HG03575 (cell line): Measurements from ENCODE around the gene SSBP2.
"Not testable (repeated sequence)": the region's sequence is repeated elsewhere in the genome, so short reads cannot be mapped to it uniquely, and the experiment has no call there.

ENCODE experiments used
- ATAC-seq: cut with Tn5 transposase; IDR thresholded peaks from one replicate; pipeline ENCODE4 v1.9.1; 2021; ENCODE audit not compliant: unreplicated experiment, insufficient number of reproducible peaks, low FRiP score; ENCODE audit errors: extremely low read depth

Gene SSBP2

DNA sequence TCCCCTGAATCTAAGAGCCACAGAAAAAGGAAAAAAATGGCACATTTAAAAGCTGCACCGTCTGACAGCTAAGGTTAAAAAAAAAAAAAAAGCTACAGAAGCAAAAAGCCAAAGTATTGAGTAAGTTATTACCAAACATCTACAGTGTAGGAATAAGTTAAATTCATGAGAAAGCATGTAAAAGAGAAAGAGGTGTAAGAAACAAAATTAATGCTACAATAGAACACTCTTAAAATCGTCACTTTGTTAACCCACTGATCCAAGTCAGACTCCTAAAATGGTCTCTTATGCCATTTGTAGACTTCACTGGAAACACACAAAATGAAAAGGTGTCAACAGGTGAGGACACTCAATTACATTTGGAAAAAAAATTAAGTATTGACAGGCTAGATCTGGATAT lies 120.2 kb downstream of the SSBP2 start:
- no peak for ATAC-seq

DNA sequence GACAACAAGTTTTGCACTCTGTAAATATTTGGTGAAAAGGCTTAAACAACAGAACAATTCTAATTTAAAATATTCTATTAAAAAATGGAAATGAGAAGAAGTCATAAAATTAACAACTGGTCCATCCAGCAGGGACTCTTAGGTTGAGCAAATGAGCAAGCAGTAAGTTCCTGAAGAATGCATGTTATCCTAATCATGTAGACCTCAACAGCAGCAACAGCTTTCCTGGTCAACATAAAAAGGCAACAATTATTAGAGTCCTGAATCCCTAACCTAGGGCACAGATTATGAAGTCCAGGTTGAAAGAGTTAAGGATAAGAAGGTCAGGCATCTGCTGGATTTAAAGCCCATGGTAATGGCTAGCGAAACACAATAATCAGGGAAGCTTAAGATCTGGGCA lies 120.9 kb downstream of the SSBP2 start:
- no peak for ATAC-seq

- ATAC-seq: not testable (repeated sequence)
Observed at GRCh38 chr5:81628061-81628460, 122.8 kb downstream of the SSBP2 start.

DNA sequence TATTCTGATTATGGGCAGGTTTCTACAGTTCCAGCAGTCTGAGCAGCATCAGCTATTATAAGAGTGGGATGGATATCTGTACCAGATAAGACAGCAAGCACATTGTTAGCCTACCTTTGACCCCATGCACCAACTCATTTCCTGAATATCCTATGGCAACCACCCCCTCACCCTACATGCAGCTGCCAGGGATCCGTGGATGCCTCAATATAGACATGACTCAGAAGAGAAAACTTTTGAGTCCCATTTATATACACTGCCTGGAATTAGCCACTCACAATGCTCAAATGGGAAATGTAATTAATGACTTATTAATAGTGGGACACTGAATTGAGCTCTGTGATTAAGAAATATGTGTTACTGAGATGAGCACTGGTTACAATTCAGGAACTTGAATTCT lies 124.4 kb downstream of the SSBP2 start:
- no peak for ATAC-seq

GRCh38 chr5:81609810-81610375 lies 141.0 kb downstream of the SSBP2 start:
- ATAC-seq: no peak

DNA sequence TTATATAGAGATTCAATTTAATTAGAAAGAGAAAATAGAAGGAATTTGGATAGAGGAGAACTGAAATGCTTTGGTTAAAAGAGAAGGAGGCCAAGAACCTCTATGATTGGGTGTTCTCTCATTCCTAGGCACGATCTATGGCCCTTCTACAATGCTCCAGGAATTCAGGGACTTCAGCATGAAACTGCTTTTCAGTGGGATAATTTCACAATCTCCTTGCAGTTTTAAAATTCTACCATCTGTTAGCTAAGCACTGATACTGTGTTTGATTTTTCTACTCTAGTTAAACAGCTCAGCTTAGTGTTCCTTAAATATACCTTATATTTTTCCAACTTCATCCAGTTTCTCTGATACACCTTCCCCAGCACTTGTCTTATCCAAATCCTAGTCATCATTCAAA lies 141.9 kb downstream of the SSBP2 start:
- ATAC-seq: no peak

GRCh38 chr5:81607693-81608092 lies 143.2 kb downstream of the SSBP2 start:
- ATAC-seq: no peak

GRCh38 chr5:81606150-81606549 lies 144.7 kb downstream of the SSBP2 start:
- no peak for ATAC-seq

DNA sequence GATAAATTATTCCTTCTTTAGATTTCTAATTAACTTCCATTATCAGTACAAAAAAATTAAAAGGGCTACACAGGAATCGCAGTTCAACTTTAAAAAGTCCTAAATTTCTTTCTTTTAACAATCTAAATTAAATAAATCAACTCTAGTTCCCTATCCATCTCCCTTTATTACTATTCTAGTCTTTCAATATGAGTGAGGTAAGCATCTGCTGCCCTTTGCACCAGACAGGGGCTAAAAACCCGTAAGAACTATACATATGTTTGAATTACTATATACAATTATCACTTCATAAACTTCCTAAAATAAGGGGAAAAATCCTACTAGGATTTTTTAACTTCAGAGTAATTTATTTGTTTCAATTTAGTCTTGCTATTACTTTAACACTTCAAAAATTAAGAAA lies 145.6 kb downstream of the SSBP2 start:
- ATAC-seq: no peak

DNA sequence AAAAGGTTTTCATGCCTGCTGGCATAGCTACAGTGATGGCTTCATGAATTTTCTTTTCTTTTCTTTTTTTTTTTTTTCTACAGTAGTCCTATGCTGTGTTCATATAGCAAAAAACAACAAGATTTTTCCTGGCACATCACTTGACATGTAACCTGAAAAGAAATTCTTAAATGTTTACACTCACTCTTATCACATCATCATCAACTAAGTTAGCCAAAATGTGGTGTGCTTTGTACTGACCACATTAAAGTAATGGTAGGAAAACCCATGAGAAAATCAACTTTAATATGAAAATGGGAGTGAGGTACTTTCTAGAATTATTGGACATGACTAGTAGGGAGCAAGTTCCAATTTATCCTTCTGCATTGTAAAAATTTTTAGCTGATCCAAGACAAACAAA lies 146.7 kb downstream of the SSBP2 start:
- no peak for ATAC-seq

- no peak for ATAC-seq
Observed at GRCh38 chr5:81601919-81602318, 149.0 kb downstream of the SSBP2 start.

GRCh38 chr5:81592085-81592484 lies 158.8 kb downstream of the SSBP2 start:
- ATAC-seq: not testable (repeated sequence)

DNA sequence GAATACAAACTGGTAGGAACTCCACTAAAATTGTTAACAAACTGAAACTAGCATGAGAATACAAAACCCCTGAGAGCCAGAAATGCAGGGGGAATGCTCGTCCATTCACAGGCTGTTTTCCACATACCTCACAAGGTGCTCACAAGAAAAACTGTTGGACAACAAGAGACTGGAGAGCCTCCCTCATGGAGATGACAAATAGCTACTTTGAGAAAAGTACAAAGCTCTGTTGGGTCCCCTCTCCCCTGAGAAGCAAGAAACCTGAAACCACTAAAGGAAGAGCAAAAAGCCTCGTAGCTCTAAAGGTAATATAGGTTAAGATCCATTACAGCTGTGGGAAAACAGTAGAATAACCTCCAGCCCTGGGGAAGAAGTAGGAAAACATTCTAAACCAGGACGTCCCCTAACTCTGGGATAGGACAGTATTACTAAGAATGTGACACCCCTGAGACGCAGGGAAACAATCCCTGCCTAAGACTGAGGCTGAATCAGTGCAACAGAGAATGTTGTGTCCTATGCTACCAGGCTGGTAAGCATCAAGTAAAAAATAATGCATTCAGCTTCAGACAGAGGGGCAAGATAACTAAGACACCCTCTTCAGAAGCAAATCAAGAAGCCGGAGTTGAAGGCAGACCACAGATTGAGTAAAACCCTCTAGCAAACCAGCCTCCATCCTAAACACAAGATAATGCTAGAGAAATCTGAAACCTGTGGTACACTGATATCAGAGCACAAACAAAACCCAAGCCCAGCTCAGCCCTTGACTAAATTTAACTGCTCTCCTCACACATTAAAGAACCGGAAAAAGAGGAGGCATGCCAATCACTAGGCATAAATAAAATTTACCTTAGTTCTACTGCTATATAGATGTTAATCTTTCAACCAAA lies 160.2 kb downstream of the SSBP2 start:
- no peak for ATAC-seq

GRCh38 chr5:81579262-81579924 lies 171.5 kb downstream of the SSBP2 start:
- peak; percentile 56 for ATAC-seq

DNA sequence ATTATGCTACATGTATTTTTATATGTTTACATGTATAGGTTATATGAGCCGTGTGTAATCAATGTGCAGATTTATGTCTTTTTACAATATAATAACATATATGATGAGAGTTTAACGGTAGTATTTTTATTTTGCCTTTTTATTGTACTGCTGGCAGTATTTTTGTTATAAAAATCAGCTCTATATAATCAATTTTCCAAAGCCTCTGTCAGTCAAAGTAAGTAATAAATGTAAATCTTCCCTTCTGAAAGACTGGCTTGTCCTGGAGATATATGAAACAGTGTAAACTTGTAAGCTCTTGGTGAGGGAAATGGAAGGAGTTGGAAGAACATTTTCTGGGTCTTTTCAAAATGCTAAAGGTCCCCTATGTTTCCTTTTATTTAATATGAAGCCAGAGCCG lies 173.8 kb downstream of the SSBP2 start:
- ATAC-seq: no peak

DNA sequence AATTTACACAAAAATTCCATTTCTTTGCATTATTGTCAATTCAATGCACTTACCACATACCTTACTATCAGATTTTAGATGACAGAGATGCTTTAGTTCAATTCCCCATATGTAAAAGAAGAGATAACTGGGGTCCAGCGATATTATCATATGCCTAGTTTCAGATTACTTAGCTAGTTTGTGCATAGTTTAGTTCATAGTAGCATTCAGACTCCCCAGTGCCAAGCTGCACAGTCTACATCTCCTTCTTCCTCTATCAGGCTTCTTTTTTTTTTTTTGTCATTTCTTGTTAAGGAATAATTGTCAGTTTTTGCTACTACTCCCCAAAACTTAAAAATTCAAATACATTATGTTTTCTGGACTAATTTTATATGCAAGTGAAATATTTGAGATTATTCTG lies 175.0 kb downstream of the SSBP2 start:
- ATAC-seq: no peak

GRCh38 chr5:81572201-81572600 lies 178.7 kb downstream of the SSBP2 start:
- no peak for ATAC-seq

DNA sequence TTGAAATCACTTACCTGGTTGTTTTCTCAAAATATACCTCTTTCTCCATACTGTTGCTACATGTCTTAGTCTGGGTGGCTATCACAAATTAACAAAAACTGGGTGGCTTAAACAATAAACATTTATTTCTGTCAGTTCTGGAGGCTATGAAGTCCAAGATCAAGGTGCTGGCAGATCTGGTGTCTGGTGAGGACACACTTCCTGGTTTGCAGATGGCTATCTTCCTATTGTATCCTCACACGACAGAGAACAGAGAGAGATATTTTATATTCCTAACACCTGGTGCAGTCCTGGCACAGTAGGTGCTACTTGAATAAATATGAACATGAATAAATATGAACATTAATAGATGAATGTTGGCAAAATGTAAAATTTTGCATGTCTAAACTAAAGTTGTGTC lies 192.7 kb downstream of the SSBP2 start:
- no peak for ATAC-seq

DNA sequence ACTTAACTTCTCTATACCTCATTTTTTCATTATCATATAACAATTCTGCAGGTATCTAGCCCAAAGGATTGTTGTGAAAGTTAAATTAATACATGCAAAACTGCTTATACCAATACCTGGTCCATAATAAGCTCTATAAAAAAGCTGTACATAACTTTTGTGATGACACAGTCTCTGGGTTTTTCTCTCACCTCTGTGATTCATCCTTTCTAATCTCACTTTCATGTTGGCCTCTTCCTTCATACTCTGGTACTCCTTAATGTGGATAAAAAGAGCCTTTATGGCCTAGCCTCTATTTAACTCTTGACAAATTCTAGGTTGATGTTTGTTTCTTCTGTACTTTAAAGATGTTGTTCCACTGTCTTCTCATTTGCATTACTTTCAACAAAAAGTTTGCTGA lies 194.1 kb downstream of the SSBP2 start:
- no peak for ATAC-seq

GRCh38 chr5:81555865-81556264 lies 195.0 kb downstream of the SSBP2 start:
- ATAC-seq: no peak
